Measurements from ENCODE around the gene CTDSPL.

Gene CTDSPL

DNA sequence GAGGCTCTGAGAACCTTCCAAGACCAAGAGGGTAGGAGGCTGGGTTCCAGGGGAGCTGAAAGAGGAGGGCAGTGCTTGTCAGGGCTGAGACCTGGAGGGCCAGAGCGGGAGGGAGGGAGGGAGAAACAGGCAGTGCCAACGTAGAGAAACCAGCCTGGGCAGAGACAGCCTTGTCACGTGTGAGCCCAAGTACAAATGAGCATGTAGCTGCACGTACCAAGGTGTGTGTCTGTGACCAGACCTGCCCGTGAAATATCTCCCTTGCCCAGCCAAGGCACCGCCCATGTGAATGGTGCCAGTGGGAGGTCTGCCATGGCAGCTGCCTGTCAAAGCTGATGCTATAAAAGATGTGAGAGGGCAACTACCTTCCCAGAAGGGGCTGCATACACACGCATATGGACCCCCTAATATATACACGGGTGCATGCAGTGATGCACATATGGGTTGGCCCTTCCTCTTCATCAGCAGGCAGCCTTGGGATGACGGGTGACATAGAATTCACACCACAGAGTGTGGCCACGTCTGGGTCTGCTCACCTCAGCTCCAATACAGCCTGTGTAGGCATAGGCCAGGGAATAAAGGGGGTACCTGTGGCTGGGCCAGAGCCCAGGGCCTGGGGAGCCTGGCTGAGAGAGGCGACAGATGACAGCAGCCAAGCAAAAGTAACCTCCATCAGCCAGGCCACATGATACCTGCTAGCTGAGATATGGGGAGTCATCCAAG, 7.8 kb upstream of the CTDSPL start:
- no peak for DNase-seq

- peak; percentile 38 for DNase-seq
These were observed 6.2 kb upstream of the CTDSPL start for GRCh38 chr3:37855363-37855970.

DNA sequence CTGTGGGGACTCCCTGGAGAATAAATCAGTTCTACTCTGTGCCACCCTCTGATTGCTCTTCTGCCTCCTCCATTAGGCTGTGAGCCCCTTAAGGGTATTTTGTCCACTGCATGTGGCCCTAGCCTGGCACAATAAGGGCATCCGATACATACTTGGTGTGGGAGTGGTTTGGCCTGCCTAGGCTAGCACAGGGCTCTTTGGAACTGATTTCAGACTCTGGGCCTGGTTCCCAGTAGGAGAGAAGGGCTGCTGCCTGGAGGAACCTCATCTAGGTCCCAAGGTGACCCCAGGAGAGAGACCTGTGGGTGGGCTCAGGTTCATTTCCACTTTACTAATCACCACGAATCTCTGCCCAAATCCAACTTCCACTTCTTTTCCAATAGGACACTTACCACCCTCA, 5.3 kb upstream of the CTDSPL start:
- DNase-seq, result no peak

DNA sequence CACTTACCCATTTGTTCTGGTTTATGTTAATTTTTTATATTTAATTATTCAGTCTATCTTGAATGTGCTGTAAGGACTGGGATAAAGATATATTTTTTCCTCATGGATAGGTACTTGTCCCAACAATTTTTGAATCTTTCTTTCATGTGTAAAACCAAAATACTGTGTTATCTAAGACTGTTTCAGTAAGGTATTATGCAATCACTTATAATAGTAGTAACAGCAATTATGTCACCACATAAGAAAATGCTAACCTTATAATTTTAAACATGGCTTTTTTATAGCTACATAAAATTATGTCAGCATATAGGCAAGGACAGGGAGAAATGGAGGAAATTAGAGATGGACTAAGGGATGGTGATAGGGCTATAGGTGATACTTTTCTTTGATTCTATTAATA, 2.9 kb upstream of the CTDSPL start:
- DNase-seq, result no peak

- no peak for DNase-seq
These were observed 2.3 kb upstream of the CTDSPL start for GRCh38 chr3:37859354-37859753.

- DNase-seq, result peak; percentile 5
These were observed 1.8 kb upstream of the CTDSPL start for GRCh38 chr3:37859908-37860199.

DNA sequence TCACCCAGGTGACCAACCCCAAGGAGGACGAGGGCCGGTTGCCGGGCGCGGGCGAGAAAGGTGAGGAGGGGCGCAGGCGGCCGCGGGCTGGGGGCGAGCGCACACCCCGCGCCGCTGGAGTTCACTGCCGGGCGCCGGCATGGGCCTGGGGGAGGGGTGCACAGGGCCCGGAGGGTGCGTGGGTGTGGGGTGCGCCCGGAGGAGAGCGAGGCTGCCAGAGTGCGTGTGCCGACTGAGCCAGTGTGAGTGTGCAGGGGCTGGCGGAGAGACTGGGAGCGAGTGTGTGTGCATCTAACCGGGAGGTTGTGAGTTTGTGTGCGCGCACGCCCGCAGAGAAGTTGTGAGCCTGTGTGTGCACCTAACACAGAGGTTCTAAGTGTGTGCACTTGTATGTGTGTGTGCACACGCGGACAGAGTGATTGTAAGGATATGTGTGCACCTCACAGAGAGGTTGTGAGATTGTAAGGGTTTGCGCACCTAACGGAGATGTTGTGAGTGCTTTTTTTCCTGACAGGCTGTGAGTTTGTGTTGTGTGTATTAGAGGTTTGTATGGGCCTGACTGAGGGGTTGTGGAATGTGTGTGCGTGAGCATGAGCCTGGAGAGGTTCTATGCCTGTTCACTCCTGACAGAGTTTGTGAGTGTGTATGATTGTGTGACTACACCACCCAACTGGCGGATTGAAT, 681 bp downstream of the CTDSPL start:
- peak; percentile 37 for DNase-seq

GRCh38 chr3:37862903-37863815, 1.5 kb downstream of the CTDSPL start:
- no peak for DNase-seq

DNA sequence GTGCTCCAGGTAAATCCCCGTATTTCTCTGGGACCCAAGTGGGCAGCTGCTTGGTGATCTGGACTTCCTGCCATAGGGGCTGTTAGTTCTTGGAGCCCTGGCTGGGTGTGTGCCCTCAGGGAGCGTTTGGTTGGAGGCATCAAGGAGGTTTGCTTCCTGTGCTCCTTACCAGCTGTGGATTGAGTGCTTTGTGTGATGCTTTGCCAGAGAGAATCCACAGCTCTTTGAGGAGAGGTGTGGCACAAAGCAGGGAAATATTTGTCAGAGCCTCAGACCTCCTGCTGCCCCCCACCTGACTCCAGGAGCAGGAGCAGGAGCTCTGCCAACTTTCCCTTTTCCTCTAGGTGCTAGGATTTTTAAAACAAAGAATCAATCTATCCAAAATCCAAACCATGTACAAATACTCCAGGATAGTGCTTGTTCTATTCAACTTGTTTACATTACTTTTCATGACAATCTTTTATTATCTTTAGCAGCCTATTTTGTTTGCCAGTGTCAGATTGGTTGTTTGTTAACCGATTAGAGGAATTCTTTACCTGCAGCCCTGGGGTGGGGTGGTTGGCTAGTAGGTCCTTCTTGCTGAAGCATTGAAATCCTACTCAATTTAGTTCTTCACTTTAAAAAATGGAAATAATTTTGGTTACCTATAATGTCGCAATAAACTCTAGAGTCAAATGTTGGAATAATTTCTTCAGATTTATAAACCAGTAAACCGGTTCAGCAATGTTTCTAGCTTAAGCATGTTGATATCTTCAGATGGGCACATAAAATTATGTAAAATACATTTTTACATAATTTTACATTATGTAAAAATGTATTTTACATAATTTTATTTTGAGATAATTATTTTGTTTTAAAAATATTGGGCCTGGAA, 2.5 kb downstream of the CTDSPL start:
- DNase-seq, result peak; percentile 49

GRCh38 chr3:37864904-37865303, 3.2 kb downstream of the CTDSPL start:
- no peak for DNase-seq

- no peak for DNase-seq
These were observed 5.5 kb downstream of the CTDSPL start for GRCh38 chr3:37867144-37867543.

- DNase-seq, result no peak
These were observed 10.2 kb downstream of the CTDSPL start for GRCh38 chr3:37871858-37872257.

DNA sequence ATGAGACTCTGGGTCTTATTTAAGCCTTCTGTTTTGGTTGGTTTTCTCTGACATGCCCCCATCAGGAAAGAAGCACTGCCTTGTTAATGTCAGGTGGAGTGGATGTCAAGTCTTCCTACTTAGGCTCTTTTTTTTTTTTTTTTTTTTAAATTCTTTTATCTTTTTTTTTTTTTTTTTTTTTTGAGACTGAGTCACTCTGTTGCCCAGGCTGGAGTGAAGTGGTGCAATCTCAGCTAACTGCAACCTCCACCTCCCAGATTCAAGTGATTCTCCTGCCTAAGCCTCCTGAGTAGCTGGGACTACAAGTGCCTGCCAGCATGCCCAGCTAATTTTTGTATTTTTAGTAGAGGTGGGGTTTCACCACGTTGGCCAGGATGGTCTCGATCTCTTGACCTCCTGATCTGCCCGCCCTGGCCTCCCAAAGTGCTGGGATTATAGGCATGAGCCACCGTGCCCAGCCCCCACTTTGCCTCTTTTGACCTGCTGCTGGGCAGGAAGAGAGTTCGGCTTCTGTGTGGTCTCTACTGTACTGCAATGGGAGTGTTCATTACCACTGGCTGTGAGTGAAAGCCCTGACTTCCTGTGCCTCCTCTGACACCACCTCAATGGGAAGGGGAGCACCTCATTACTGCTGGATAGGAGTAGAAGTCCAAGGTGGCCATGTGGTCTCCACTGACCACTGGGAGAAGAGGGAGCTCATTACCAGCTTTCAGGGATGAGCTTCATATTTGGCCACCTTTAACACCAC, 10.9 kb downstream of the CTDSPL start:
- DNase-seq, result no peak

GRCh38 chr3:37876279-37876678, 14.6 kb downstream of the CTDSPL start:
- DNase-seq, result no peak

DNA sequence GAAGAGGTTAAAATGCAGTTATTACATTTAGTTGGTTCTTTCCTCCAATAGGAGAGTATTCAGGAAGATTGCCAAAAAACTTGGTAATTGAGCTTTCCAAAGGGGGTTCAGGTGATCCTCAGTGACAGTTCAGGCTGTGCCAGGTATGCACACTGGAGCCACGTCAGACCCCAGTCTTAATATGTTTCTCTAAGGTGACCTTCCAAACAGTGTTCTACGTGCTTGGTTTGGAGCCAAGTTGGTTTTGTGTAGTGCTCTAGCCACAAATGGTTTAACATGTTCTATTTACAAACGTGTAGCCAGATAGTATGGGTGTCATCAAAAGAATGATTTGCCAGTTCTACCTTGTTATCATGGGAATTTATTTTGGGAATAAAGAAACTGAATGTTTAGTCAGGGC, 21.0 kb downstream of the CTDSPL start:
- DNase-seq, result no peak

DNA sequence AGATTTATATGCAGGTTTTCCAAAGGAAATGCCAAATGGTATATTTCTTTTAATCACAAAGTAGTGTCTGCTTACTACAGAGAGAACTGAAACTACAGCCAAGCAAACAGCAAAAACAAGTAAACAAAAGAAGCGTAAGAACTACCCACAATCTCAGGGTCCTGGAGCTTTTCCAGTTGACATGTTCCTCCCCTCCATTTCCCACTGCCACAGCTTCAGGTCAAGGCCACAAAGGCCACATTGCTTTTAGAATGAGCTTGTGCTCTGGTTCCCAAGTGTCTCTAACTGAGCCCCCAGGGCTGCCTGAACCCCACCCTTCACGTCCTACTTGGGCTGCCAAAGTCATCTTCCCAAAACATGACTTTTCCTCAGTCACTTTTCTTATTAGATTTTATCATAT, 24.1 kb downstream of the CTDSPL start:
- DNase-seq, result no peak

GRCh38 chr3:37886395-37886794, 24.7 kb downstream of the CTDSPL start:
- no peak for DNase-seq

GRCh38 chr3:37887062-37887461, 25.4 kb downstream of the CTDSPL start:
- no peak for DNase-seq

DNA sequence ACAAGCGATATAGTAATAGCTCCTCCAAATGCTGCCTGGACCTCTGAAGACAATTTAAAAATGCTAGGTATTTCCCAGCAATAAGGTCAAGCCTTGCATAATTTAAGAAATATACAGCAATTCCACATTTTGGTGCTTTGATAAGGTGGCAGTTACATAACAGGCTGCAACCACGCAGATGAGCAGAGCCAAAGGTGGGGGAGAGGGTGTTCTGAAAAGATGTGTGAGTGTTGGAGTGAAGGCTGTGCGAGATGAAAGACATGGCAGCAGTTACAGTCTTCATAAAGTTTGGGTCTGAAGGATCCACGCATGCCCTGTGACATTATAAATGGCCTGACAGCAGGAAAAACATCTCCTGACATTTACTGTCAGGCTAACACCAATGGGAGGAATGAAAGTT, 26.1 kb downstream of the CTDSPL start:
- DNase-seq, result no peak

- no peak for DNase-seq
These were observed 26.7 kb downstream of the CTDSPL start for GRCh38 chr3:37888421-37888820.

DNA sequence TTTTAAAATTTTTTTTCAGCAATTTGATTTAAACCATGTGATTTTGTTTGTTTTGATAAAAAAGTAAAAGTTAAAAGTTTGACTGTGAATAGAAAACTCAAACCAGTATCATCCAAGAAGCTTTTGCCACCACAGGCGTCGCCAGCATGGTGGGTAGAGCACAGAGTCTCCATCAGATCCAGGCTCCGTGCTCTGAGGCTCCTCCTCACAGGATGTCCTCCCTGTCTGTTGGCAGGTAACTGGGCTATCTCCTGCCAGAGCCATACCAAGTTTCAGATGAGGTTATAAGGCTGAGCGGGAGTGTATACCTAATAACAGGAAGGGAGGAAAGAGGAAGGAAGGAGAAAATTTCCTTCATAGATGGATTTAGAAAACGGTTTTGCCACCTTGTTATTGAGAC, 28.8 kb downstream of the CTDSPL start:
- no peak for DNase-seq

GRCh38 chr3:37891227-37891626, 29.5 kb downstream of the CTDSPL start:
- DNase-seq, result no peak
